HepG2 (cell line): ENCODE data around the gene MMS19. TPM values are rescaled to one million over a fixed set of nuclear protein-coding genes. Genes with fewer than 3 reads are reported as not detected.

Experiments used
- ATF7-NPFF ChIP-seq: sonication (generic); formaldehyde crosslinking; IDR thresholded peaks from 2 replicates; pipeline ENCODE4 v1.8.1; 2023; ENCODE audit warnings: mild to moderate bottlenecking, low read depth, missing genetic modification reagents, moderate library complexity
- HNRNPL ChIP-seq: fragments of 200-400 bp; formaldehyde crosslinking; IDR thresholded peaks from 2 replicates; pipeline ENCODE4 v1.6.1; 2017; ENCODE audit warnings: mild to moderate bottlenecking, low read depth, low read length
- KDM3A ChIP-seq: IDR thresholded peaks from 2 replicates; pipeline ENCODE4 v1.6.1; 2018; ENCODE audit warnings: low read depth, missing compliant biosample characterization
- NR2F6 ChIP-seq, 2 experiments: IDR thresholded peaks; 2 replicates each; pipeline ENCODE4 v1.6.1; 2016; ENCODE audit warnings: antibody characterized with exemption in 1 of 2, mild to moderate bottlenecking in 1 of 2
- SAFB2 ChIP-seq: sonication (generic); formaldehyde crosslinking; IDR thresholded peaks from 2 replicates; pipeline ENCODE4 v1.5.1; 2020; ENCODE audit warnings: missing genetic modification reagents, low read depth, mild to moderate bottlenecking, borderline replicate concordance
- SMAD1 ChIP-seq: sonication (generic); formaldehyde crosslinking; IDR thresholded peaks from 2 replicates; pipeline ENCODE4 v1.4.0; 2020; ENCODE audit warnings: missing genetic modification reagents, low read depth, mild to moderate bottlenecking, borderline replicate concordance
- SMAD9 ChIP-seq: sonication (generic); formaldehyde crosslinking; IDR thresholded peaks from 2 replicates; pipeline ENCODE4 v1.5.1; 2020; ENCODE audit warnings: mild to moderate bottlenecking, missing genetic modification reagents
- SP4 ChIP-seq: sonication (generic); formaldehyde crosslinking; IDR thresholded peaks from 2 replicates; pipeline ENCODE4 v1.8.1; 2023; ENCODE audit warnings: mild to moderate bottlenecking, missing genetic modification reagents
- SYNCRIP ChIP-seq: fragments of 200-400 bp; formaldehyde crosslinking; IDR thresholded peaks from 2 replicates; pipeline ENCODE4 v1.6.1; 2018; ENCODE audit warnings: mild to moderate bottlenecking, low read depth, low read length; ENCODE audit not compliant: insufficient read depth
- ZFX ChIP-seq: sonication (generic); formaldehyde crosslinking; IDR thresholded peaks from 2 replicates; pipeline ENCODE4 v1.4.0; 2020; ENCODE audit warnings: mild to moderate bottlenecking, low read depth, missing genetic modification reagents, moderate library complexity
- ZNF235 ChIP-seq: sonication (generic); formaldehyde crosslinking; IDR thresholded peaks from 2 replicates; pipeline ENCODE4 v1.8.1; 2023; ENCODE audit warnings: mild to moderate bottlenecking, missing genetic modification reagents, borderline replicate concordance
- ZNF510 ChIP-seq: sonication (generic); formaldehyde crosslinking; IDR thresholded peaks from 2 replicates; pipeline ENCODE4 v1.4.0; 2020; ENCODE audit warnings: low read depth, mild to moderate bottlenecking, missing genetic modification reagents
- ZNF614 ChIP-seq: IDR thresholded peaks from 2 replicates; pipeline ENCODE4 v1.6.1; 2018; ENCODE audit warnings: missing biosample characterization, missing genetic modification reagents, inconsistent platforms, borderline replicate concordance
- ZNF713 ChIP-seq: sonication (generic); formaldehyde crosslinking; IDR thresholded peaks from 2 replicates; pipeline ENCODE4 v1.4.0; 2020; ENCODE audit warnings: mild to moderate bottlenecking, missing genetic modification reagents
- ZNF749 ChIP-seq: sonication (generic); formaldehyde crosslinking; IDR thresholded peaks from 2 replicates; pipeline ENCODE4 v1.8.0; 2022; ENCODE audit warnings: mild to moderate bottlenecking, missing genetic modification reagents, moderate library complexity, borderline replicate concordance
- polyA plus RNA-seq, 8 experiments: library from polyadenylated mRNA; depleted of rRNA in 3 of 8; stranded (reverse) in 7 of 8; unstranded in 1 of 8; fragments of >200 nt; fragmentation: Illumina TruSeq in 4 of 8; extraction: Trizol in 4 of 8; gene quantifications; 2 replicates each; pipeline versions ENCODE4 v1.2.1 to v1.2.3, GENCODE V29; 2011 to 2016; ENCODE audit warnings: low read depth in 4 of 8, missing spikeins in 1 of 8, mixed read lengths in 1 of 8; ENCODE audit not compliant: insufficient read depth in 1 of 8
- total RNA-seq, 5 experiments: library from RNA; depleted of rRNA; stranded (reverse); fragments of >200 nt; fragmentation: Illumina TruSeq; extraction: Trizol; gene quantifications; 2 replicates each; pipeline ENCODE4 v1.2.3, GENCODE V29; 2016; ENCODE audit warnings: low read depth in 1 of 5
- TF ChIP-seq, protein P1 (sequence below): sonication (generic); formaldehyde crosslinking; IDR thresholded peaks from 2 replicates; pipeline ENCODE4 v1.8.1; 2022; ENCODE audit warnings: low read depth, mild to moderate bottlenecking, missing genetic modification reagents
- TF ChIP-seq, protein P2 (sequence below): sonication (generic); formaldehyde crosslinking; IDR thresholded peaks from 2 replicates; pipeline ENCODE4 v1.8.0; 2022; ENCODE audit warnings: mild to moderate bottlenecking, missing genetic modification reagents
- TF ChIP-seq, protein P3 (sequence below): sonication (generic); formaldehyde crosslinking; IDR thresholded peaks from 2 replicates; pipeline ENCODE4 v1.8.1; 2023; ENCODE audit warnings: mild to moderate bottlenecking, moderate library complexity, missing genetic modification reagents
- TF ChIP-seq, protein P4 (sequence below): sonication (generic); formaldehyde crosslinking; IDR thresholded peaks from 2 replicates; pipeline ENCODE4 v1.8.0; 2022; ENCODE audit warnings: mild to moderate bottlenecking, missing genetic modification reagents, moderate library complexity
- TF ChIP-seq, protein P5 (sequence below): sonication (generic); formaldehyde crosslinking; IDR thresholded peaks from 2 replicates; pipeline ENCODE4 v1.4.0; 2020; ENCODE audit warnings: mild to moderate bottlenecking, low read depth, missing genetic modification reagents

MMS19 gene
- total and polyA plus RNA-seq, 2 of the 13 experiments (the other 11 are each of a cell fraction or from before 2014, with no cell fraction given): 76.4 to 107 TPM

DNA sequence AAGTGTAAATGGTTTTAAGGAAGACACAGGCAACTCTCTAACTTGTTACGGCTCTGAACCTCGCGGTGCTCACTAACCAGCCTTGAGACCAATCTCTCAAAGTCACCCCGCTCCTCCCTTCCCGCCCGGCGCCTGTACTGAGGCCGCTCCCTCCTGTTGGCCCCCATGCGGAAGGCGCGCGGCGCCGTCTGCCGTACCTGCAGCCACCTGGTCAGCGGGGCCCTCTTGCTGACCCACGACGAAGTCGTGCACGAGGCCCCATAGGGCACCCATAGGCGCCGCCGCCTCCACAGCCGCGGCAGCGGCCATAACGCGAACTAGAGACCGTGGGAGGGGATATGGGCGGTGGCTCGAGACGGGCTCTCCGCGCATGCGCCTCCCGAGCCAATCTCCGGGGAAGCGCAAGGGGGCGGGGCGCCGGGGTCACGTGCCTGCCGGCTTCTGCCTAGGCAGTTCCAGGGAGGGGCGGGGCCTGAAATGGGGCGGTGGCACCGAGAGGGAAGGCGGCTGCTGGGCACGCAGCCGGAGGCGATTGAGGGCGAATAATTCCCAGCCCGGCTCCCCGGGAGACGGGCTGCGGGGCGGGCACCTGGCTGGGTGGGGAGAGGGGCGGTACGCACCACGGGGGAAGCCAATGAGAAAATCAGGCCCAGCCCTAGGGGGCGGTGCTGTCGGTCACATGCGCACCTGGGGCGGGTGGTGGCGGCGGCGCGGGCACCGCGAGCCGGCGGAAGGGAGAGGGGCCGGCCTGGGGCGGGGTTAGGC, at the start of gene MMS19 (continued):
- TF ChIP-seq SMAD9 (CRISPR knock-in tag) (peak; percentile 90), SMAD1 (CRISPR knock-in tag) (no peak), ZNF614 (CRISPR knock-in tag) (peak; percentile 47; the same call in 1 of the 2 replicates), NR2F6 (IDR thresholded peaks at IDR 0.05) (no peak), NR2F6 (CRISPR knock-in tag; IDR thresholded peaks at IDR 0.05) (no peak), ZNF749 (CRISPR knock-in tag) (0 out of 2 replicates have a peak, but pooled peaks have one; percentile 19), ZNF235 (CRISPR knock-in tag) (no peak), SP4 (CRISPR knock-in tag) (peak; percentile 94), HNRNPL (no peak; the same call in 1 of the 2 replicates), ZNF510 (CRISPR knock-in tag) (peak; percentile 81; the same call in 1 of the 2 replicates), KDM3A (no peak), SYNCRIP (no peak), ZFX (CRISPR knock-in tag) (peak; percentile 88), SAFB2 (CRISPR knock-in tag) (no peak; the same call in 1 of the 2 replicates), ATF7-NPFF (CRISPR knock-in tag) (peak; percentile 68; the same call in 1 of the 2 replicates), ZNF713 (no peak)
- TF ChIP-seq, protein P1, sequence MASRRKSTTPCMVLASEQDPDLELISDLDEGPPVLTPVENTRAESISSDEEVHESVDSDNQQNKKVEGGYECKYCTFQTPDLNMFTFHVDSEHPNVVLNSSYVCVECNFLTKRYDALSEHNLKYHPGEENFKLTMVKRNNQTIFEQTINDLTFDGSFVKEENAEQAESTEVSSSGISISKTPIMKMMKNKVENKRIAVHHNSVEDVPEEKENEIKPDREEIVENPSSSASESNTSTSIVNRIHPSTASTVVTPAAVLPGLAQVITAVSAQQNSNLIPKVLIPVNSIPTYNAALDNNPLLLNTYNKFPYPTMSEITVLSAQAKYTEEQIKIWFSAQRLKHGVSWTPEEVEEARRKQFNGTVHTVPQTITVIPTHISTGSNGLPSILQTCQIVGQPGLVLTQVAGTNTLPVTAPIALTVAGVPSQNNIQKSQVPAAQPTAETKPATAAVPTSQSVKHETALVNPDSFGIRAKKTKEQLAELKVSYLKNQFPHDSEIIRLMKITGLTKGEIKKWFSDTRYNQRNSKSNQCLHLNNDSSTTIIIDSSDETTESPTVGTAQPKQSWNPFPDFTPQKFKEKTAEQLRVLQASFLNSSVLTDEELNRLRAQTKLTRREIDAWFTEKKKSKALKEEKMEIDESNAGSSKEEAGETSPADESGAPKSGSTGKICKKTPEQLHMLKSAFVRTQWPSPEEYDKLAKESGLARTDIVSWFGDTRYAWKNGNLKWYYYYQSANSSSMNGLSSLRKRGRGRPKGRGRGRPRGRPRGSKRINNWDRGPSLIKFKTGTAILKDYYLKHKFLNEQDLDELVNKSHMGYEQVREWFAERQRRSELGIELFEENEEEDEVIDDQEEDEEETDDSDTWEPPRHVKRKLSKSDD (CRISPR knock-in tag): no peak
- TF ChIP-seq, protein P2, sequence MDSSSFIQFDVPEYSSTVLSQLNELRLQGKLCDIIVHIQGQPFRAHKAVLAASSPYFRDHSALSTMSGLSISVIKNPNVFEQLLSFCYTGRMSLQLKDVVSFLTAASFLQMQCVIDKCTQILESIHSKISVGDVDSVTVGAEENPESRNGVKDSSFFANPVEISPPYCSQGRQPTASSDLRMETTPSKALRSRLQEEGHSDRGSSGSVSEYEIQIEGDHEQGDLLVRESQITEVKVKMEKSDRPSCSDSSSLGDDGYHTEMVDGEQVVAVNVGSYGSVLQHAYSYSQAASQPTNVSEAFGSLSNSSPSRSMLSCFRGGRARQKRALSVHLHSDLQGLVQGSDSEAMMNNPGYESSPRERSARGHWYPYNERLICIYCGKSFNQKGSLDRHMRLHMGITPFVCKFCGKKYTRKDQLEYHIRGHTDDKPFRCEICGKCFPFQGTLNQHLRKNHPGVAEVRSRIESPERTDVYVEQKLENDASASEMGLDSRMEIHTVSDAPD (CRISPR knock-in tag): no peak; the same call in 1 of the 2 replicates
- TF ChIP-seq, protein P3, sequence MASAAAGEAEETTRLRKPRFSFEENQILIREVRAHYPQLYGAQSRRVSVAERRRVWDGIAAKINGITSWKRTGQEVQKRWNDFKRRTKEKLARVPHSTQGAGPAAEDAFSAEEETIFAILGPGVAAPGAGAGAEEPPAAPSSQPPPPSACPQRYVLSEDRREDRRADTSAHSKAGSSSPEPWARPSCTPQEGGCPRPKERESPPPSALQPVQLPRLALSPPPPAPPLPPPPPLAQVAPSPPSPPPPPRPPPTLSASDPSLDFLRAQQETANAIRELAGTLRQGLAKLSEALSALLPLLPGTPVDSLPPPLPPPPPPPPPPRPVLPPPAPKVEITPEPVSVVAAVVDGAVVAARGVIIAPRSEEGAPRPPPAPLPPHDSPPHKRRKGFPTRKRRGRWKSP (CRISPR knock-in tag): 0 out of 2 replicates have a peak, but pooled peaks have one; percentile 20
- TF ChIP-seq, protein P4, sequence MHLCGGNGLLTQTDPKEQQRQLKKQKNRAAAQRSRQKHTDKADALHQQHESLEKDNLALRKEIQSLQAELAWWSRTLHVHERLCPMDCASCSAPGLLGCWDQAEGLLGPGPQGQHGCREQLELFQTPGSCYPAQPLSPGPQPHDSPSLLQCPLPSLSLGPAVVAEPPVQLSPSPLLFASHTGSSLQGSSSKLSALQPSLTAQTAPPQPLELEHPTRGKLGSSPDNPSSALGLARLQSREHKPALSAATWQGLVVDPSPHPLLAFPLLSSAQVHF (CRISPR knock-in tag): peak; percentile 71; the same call in 1 of the 2 replicates
- TF ChIP-seq, protein P5, sequence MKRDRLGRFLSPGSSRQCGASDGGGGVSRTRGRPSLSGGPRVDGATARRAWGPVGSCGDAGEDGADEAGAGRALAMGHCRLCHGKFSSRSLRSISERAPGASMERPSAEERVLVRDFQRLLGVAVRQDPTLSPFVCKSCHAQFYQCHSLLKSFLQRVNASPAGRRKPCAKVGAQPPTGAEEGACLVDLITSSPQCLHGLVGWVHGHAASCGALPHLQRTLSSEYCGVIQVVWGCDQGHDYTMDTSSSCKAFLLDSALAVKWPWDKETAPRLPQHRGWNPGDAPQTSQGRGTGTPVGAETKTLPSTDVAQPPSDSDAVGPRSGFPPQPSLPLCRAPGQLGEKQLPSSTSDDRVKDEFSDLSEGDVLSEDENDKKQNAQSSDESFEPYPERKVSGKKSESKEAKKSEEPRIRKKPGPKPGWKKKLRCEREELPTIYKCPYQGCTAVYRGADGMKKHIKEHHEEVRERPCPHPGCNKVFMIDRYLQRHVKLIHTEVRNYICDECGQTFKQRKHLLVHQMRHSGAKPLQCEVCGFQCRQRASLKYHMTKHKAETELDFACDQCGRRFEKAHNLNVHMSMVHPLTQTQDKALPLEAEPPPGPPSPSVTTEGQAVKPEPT: peak; percentile 73; the same call in 1 of the 2 replicates
